Naive thymus-derived CD4-positive, alpha-beta T cell (primary cell): ENCODE measurements around the gene ATRX. TPM values are rescaled to one million over a fixed set of nuclear protein-coding genes. Genes with fewer than 3 reads are reported as not detected.
"Not testable (repeated sequence)": the region's sequence is repeated elsewhere in the genome, so short reads cannot be mapped to it uniquely, and the experiment has no call there.

Experiments used
- ATAC-seq: fragments of 150-1000 bp; cut with Tn5 transposase; 2 replicates; pipeline ENCODE4 v1.10.0; 2021; ENCODE audit warnings: mild to moderate bottlenecking, moderate library complexity
- CTCF ChIA-PET: fragments of 350-600 bp; sonication (Branson Sonifier 250); formaldehyde crosslinking; loops from one replicate; lab custom pipeline; 2021; ENCODE audit warnings: antibody characterized with exemption; lab: Charles Lee
- POLR2A ChIA-PET: fragments of 350-600 bp; sonication (Branson Sonifier 250); formaldehyde crosslinking; loops from one replicate; lab custom pipeline; 2021; ENCODE audit warnings: antibody characterized with exemption, inconsistent platforms; lab: Charles Lee
- DNase-seq, 9 donors: peaks; one replicate each; pipeline versions ENCODE4 v3.0.0 to v3.0.0-alpha.2; 2020 to 2022; ENCODE audit warnings: mixed read lengths in 1 of 9
- H3K27ac ChIP-seq: one replicate; pipeline ENCODE4 v1.7.0; 2013; ENCODE audit warnings: mild to moderate bottlenecking, low read depth, low read length, moderate library complexity
- H3K27me3 ChIP-seq, 2 donors: one replicate each; pipeline ENCODE4 v1.7.0; 2013; ENCODE audit warnings: low read length in 2 of 2, mild to moderate bottlenecking in 2 of 2, moderate library complexity in 2 of 2; ENCODE audit not compliant: control insufficient read depth in 2 of 2, insufficient read depth in 2 of 2
- H3K36me3 ChIP-seq, 3 experiments: 1 replicate in 2 of 3; 2 replicates in 1 of 3; pipeline ENCODE4 v1.7.0; 2013; ENCODE audit warnings: low read length in 3 of 3, mild to moderate bottlenecking in 3 of 3, moderate library complexity in 1 of 3; ENCODE audit not compliant: insufficient read depth in 3 of 3, control insufficient read depth in 2 of 3
- H3K4me1 ChIP-seq, 2 donors: one replicate each; pipeline ENCODE4 v1.7.0; 2013; ENCODE audit warnings: low read length in 2 of 2, mild to moderate bottlenecking in 2 of 2, moderate library complexity in 1 of 2; ENCODE audit not compliant: control insufficient read depth in 2 of 2, insufficient read depth in 2 of 2
- H3K4me3 ChIP-seq: 2 replicates; pipeline ENCODE4 v1.7.0; 2013; ENCODE audit warnings: mild to moderate bottlenecking, low read length
- H3K9me3 ChIP-seq, 3 experiments: 1 replicate in 2 of 3; 2 replicates in 1 of 3; pipeline ENCODE4 v1.7.0; 2013; ENCODE audit warnings: low read length in 3 of 3; ENCODE audit not compliant: control insufficient read depth in 2 of 3
- H3K27ac Mint-ChIP-seq, 9 donors: one replicate each; pipeline ENCODE4 v1.8.0; 2020 to 2022; ENCODE audit warnings: mixed read lengths in 9 of 9, mild to moderate bottlenecking in 8 of 9, moderate library complexity in 5 of 9, inconsistent platforms in 2 of 9
- H3K27me3 Mint-ChIP-seq, 5 donors: one replicate each; pipeline ENCODE4 v1.8.0; 2021 to 2022; ENCODE audit warnings: mixed read lengths in 5 of 5, mild to moderate bottlenecking in 1 of 5
- H3K36me3 Mint-ChIP-seq, 5 donors: one replicate each; pipeline ENCODE4 v1.8.0; 2020 to 2022; ENCODE audit warnings: mixed read lengths in 5 of 5, mild to moderate bottlenecking in 3 of 5, inconsistent platforms in 1 of 5
- H3K4me1 Mint-ChIP-seq, 7 donors: one replicate each; pipeline ENCODE4 v1.8.0; 2020 to 2022; ENCODE audit warnings: mixed read lengths in 7 of 7, mild to moderate bottlenecking in 3 of 7, inconsistent platforms in 1 of 7
- H3K4me3 Mint-ChIP-seq, 10 donors: one replicate each; pipeline ENCODE4 v1.8.0; 2020 to 2022; ENCODE audit warnings: mild to moderate bottlenecking in 10 of 10, mixed read lengths in 10 of 10, moderate library complexity in 6 of 10, inconsistent platforms in 2 of 10
- H3K9me3 Mint-ChIP-seq, 11 donors: one replicate each; pipeline ENCODE4 v1.8.0; 2020 to 2022; ENCODE audit warnings: mixed read lengths in 11 of 11, mild to moderate bottlenecking in 4 of 11, inconsistent platforms in 1 of 11, moderate library complexity in 1 of 11
- intact Hi-C, 2 donors: fragments of 100-400 bp; cut with micrococcal nuclease; formaldehyde crosslinking; loops; one replicate each; pipeline ENCODE4 v1.15.1; 2023
- polyA plus RNA-seq, 2 donors: library from polyadenylated mRNA; unstranded; fragments of 300-500 nt; fragmentation: Illumina TruSeq; gene quantifications; one replicate each; pipeline ENCODE4 v1.2.3, GENCODE V29; 2021
- total RNA-seq, 6 experiments: library from RNA in 5 of 6; stranded (reverse) in 5 of 6; gene quantifications; 1 replicate in 5 of 6; 2 replicates in 1 of 6; pipeline ENCODE4 v1.2.3 and lab custom pipeline; 2021 to 2026

ATRX gene
- total and polyA plus RNA-seq, 7 experiments from 2014 or later, result 64.2 to 126 (median 111) TPM

DNA sequence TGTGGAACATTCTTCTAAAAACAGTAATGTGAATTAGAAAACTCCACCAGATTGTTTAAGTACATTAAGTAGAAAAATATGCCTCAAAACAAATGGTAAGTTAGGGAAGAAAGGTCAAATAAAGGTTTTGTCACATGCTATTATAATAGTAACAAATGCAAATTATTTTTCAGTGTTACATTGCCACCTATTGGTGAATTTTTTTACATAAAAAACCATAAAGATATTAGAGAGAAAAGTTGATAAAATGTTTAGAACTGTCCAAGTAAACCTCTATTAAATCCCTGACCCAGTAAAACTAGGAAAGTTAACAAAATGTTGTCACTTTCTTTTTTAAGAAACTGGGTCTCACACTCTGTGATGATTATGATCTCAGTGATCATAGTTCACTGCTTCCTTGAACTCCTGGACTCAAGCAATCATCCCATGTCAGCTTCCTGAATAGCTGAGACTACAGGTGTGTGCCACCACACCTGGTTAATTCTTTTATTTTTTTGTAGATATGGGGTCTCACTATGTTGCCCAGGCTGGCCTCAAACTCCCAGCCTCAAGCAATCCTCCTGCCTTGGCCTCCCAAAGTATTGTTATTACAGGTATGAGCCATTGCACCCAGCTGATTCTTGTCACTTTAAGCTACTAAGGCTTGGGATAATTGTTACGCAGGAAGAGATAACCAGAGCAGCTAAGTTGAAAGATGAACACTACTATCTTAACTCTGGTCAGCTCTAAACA is 157.6 kb downstream of the ATRX start:
- Histone ChIP-seq H3K4me3 (no peak overlapping the region), H3K9me3 (no peaks in the 10 kb centered on the region), H3K27ac (no peak overlapping the region), H3K36me3 (peaks cover 0 to 3% (median 0%) of the 10 kb centered on the region in 3 experiments), H3K27me3 (no peaks in the 10 kb centered on the region), H3K4me1 (no peaks in the 10 kb centered on the region)
- no peaks in the 10 kb centered on the region for H3K27me3 Mint-ChIP-seq
- H3K4me1 Mint-ChIP-seq, result peaks cover under 1 to 13% (median 5%) of the 10 kb centered on the region in 7 donors
- ChIA-PET CTCF (no interaction called here), POLR2A (no interaction called here)
- ATAC-seq (no peak), DNase-seq (no peak)
- peaks cover 0 to 1% (median 0%) of the 10 kb centered on the region in 11 donors for H3K9me3 Mint-ChIP-seq
- no peak overlapping the region for H3K4me3 Mint-ChIP-seq
- no peak overlapping the region for H3K27ac Mint-ChIP-seq
- H3K36me3 Mint-ChIP-seq, result peaks cover 0 to 30% (median 17%) of the 10 kb centered on the region in 5 donors
- intact Hi-C loops, result no loop called here

DNA sequence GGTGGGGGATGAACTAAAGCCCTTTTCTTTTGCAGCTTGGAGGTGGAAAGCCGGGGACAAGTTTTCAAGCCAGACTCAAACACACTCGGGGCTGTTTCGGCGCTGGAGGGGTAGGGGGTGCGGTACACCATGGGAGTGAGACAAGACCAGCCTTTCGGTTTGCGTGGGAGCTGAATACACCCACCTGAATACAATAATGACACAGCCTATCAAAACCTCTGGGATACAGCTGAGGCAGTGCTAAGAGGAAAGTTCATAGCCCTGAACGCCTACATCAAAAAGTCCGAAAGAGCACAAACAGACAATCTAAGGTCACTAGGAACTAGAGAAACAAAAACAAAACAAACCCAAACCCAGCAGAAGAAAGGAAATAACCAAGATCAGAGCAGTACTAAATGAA is 163.3 kb downstream of the ATRX start:
- no peak for ATAC-seq

DNA sequence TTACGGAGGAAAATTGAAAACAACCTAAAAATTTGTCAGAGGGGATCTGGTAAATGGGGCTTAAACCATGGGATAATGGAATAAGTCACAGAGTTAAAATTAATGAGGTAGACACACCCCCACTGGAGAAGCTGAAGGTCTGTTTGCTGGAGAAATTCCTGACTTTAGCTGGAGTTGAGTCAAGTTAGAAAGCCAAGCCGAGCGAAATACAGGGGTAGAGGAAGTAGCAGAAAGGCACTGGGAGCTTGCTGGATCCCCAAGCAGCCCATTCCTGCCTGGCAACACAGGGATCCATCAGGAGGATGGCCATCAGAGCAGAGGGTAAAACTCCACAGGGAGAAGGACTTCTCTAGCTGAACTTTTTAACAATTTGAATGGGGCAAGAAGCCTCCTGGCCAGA is 163.8 kb downstream of the ATRX start:
- Histone ChIP-seq H3K27ac (no peak overlapping the region), H3K36me3 (no peaks in the 10 kb centered on the region), H3K4me1 (no peaks in the 10 kb centered on the region), H3K27me3 (no peaks in the 10 kb centered on the region), H3K9me3 (no peaks in the 10 kb centered on the region), H3K4me3 (no peak overlapping the region)
- H3K27me3 Mint-ChIP-seq, result no peaks in the 10 kb centered on the region
- ChIA-PET CTCF (no interaction called here), POLR2A (no interaction called here)
- no peak overlapping the region for H3K4me3 Mint-ChIP-seq
- peaks cover 0 to 23% (median 14%) of the 10 kb centered on the region in 5 donors for H3K36me3 Mint-ChIP-seq
- peaks cover 0 to 4% (median 0%) of the 10 kb centered on the region in 11 donors for H3K9me3 Mint-ChIP-seq
- H3K4me1 Mint-ChIP-seq, result peaks cover 5 to 21% (median 13%) of the 10 kb centered on the region in 7 donors
- DNase-seq, result no peak
- intact Hi-C loops, result no loop called here
- ATAC-seq, result no peak
- H3K27ac Mint-ChIP-seq, result peak overlapping the region in 2 of 9 donors; percentile 13 to 76

More for the DNA sequence above, 163.3 kb downstream of the ATRX start:
- Mint-ChIP-seq H3K36me3 (peaks cover 0 to 23% (median 14%) of the 10 kb centered on the region in 5 donors), H3K27me3 (no peaks in the 10 kb centered on the region), H3K27ac (peak overlapping the region in 3 of 9 donors; percentile 13 to 76 (median 65)), H3K4me3 (peak overlapping the region in 1 of 10 donors; percentile 41), H3K9me3 (peaks cover 0 to 4% (median 0%) of the 10 kb centered on the region in 11 donors), H3K4me1 (peaks cover 5 to 21% (median 13%) of the 10 kb centered on the region in 7 donors)
- no peaks in the 10 kb centered on the region for H3K36me3 ChIP-seq
- ChIA-PET CTCF (no interaction called here), POLR2A (no interaction called here)
- no peak overlapping the region for H3K27ac ChIP-seq
- H3K27me3 ChIP-seq, result no peaks in the 10 kb centered on the region
- no peaks in the 10 kb centered on the region for H3K9me3 ChIP-seq
- no peak overlapping the region for H3K4me3 ChIP-seq
- H3K4me1 ChIP-seq, result no peaks in the 10 kb centered on the region
- intact Hi-C loops, result no loop called here
- DNase-seq, result no peak

DNA sequence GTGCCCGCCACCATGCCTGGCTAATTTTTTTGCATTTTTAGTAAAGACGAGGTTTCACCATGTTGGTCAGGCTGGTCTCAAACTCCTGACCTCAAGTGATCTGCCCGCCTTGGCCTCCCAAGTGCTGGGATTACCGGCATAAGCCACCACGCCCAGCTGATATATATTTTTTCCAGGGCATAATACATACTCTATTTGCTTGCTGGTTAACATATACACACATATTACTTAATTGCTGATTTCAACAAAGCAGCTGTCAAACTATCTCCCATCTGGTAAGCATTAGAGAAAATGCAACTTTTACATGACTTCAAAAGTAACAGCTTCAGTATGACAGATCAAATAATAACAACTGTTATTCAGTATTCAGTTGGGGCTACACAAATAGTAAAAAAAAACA is 164.6 kb downstream of the ATRX start:
- DNase-seq, ATAC-seq, H3K4me1 ChIP-seq, H3K9me3 ChIP-seq, POLR2A ChIA-PET, H3K27me3 ChIP-seq, H3K27ac Mint-ChIP-seq, H3K27ac ChIP-seq, intact Hi-C loops, H3K4me3 Mint-ChIP-seq, H3K27me3 Mint-ChIP-seq, CTCF ChIA-PET, H3K36me3 ChIP-seq, H3K9me3 Mint-ChIP-seq, H3K4me3 ChIP-seq: not testable (repeated sequence)
- Mint-ChIP-seq H3K36me3 (peaks cover 0 to 22% (median 14%) of the 10 kb centered on the region in 5 donors), H3K4me1 (peaks cover 5 to 21% (median 13%) of the 10 kb centered on the region in 7 donors)

DNA sequence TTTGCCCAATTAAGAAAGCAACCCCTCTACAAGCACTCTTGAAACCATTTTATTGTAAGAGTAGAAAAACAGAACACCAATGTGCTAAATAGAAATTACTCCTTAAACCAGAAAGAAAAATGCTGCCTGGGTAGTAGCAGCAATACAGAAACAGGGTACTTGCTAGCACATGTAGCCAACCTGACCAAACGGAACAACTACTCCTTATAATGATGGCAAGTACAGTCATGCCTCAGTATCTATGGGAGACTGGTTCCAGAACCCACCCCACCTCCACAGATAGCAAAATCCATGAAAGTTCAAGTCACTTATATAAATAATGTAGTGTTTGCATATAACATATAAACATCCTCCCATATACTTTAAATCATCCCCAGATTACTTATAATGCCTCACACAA is 168.8 kb downstream of the ATRX start:
- Histone ChIP-seq H3K27ac (no peak overlapping the region), H3K36me3 (no peaks in the 10 kb centered on the region), H3K4me3 (no peak overlapping the region), H3K4me1 (no peaks in the 10 kb centered on the region), H3K27me3 (no peaks in the 10 kb centered on the region), H3K9me3 (no peaks in the 10 kb centered on the region)
- ChIA-PET POLR2A (no interaction called here), CTCF (no interaction called here)
- H3K4me1 Mint-ChIP-seq, result peaks cover 0 to 8% (median 0%) of the 10 kb centered on the region in 7 donors
- ATAC-seq (no peak), DNase-seq (no peak)
- no peak overlapping the region for H3K4me3 Mint-ChIP-seq
- intact Hi-C loops, result loop anchor here in 1 of 2 donors (10.0 kb wide), 2 partner anchors 58 to 148 kb away; no protein-coding TSS in a partner anchor
- peaks cover 0 to 20% (median 5%) of the 10 kb centered on the region in 5 donors for H3K36me3 Mint-ChIP-seq
- no peaks in the 10 kb centered on the region for H3K27me3 Mint-ChIP-seq
- no peaks in the 10 kb centered on the region for H3K9me3 Mint-ChIP-seq
- H3K27ac Mint-ChIP-seq, result peak overlapping the region in 4 of 9 donors; percentile 13 to 65 (median 33)

DNA sequence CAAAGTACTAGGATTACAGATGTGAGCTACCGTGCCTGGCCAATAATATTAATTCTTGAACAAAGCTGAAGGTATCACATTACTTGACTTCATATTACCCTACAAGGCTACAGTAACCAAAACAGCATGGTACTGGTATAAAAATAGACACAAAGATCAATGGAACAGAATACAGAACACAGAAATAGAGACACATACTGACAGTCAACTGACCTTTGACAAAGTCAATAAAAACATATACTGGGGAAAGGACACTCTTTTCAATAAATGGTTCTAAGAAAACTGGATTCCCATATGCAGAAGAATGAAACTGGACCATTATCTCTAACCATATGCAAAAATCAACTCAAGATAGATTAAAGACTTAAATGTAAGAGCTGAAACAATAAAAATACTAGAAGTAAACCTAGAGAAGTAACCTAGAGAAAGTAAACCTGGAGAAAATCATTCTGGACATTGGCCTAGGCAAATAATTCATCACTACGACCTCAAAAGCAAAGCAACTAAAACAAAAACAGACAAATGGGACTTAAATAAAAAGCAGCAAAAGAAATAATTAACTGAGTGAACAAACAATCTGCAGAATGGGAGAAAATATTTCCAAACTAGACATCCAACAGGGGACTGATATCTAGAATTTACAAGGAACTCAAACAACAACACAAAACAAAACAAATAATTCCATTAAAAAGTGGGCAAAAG is 182.2 kb downstream of the ATRX start:
- CTCF ChIA-PET, result no interaction called here
- intact Hi-C loops, result no loop called here
- Histone ChIP-seq H3K27ac (no peak overlapping the region), H3K9me3 (no peaks in the 10 kb centered on the region), H3K4me3 (no peak overlapping the region), H3K36me3 (no peaks in the 10 kb centered on the region), H3K27me3 (no peaks in the 10 kb centered on the region), H3K4me1 (no peaks in the 10 kb centered on the region)
- ATAC-seq (no peak), DNase-seq (no peak)
- H3K27me3 Mint-ChIP-seq, result no peaks in the 10 kb centered on the region
- H3K9me3 Mint-ChIP-seq, result peaks cover 0 to 2% (median 0%) of the 10 kb centered on the region in 11 donors
- H3K4me1 Mint-ChIP-seq, result peaks cover 0 to 21% (median 0%) of the 10 kb centered on the region in 7 donors
- peak overlapping the region in 1 of 9 donors; percentile 39 for H3K27ac Mint-ChIP-seq
- POLR2A ChIA-PET, result no interaction called here
- no peak overlapping the region for H3K4me3 Mint-ChIP-seq
- H3K36me3 Mint-ChIP-seq, result peaks cover 4 to 42% (median 24%) of the 10 kb centered on the region in 5 donors
